ENCODE results near the gene MSN. TPM values are rescaled to one million over a fixed set of nuclear protein-coding genes. Genes with fewer than 3 reads are reported as not detected.
A peak's percentile ranks its signal among the peaks of the same experiment; 100 is the strongest.
"Not testable (repeated sequence)": the region's sequence is repeated elsewhere in the genome, so short reads cannot be mapped to it uniquely, and the experiment has no call there.

Gene MSN
- total and polyA plus RNA-seq, 4 donors: 128 to 532 (median 267) TPM

GRCh38 chrX:65637335-65637734 lies 30.1 kb upstream of the MSN start:
- H3K27ac ChIP-seq (ENCODE audit: low read depth in 1 of 2, low read length in 2 of 2): no peak overlapping the region
- no peak for DNase-seq
- peaks cover 2 to 5% of the 10 kb centered on the region in 2 donors for H3K4me1 ChIP-seq (ENCODE audit: control insufficient read depth in 1 of 2, insufficient read depth in 2 of 2, low read length in 2 of 2)
- H3K36me3 ChIP-seq (ENCODE audit: control insufficient read depth in 1 of 2, insufficient read depth in 2 of 2, low read length in 1 of 2): no peaks in the 10 kb centered on the region
- WGBS, 2 donors: 93 to 98% methylated on average over 4 to 5 of the region's 5 CpGs
- no peaks in the 10 kb centered on the region for H3K27me3 ChIP-seq (ENCODE audit: control insufficient read depth in 1 of 2, insufficient read depth in 2 of 2, low read length in 1 of 2)
- ATAC-seq (ENCODE audit: low FRiP score): no peak
- H3K4me3 ChIP-seq (ENCODE audit: low read length in 2 of 2): no peak overlapping the region
- intact Hi-C loops (cut with DNase I): loop anchor here in 1 of 2 donors (5.0 kb wide), 1 partner anchor 35 kb away; no protein-coding TSS in a partner anchor
- H3K9me3 ChIP-seq (ENCODE audit: control insufficient read depth, low read length): no peaks in the 10 kb centered on the region

GRCh38 chrX:65642914-65643491 lies 24.5 kb upstream of the MSN start:
- Histone ChIP-seq H3K27me3 (ENCODE audit: control insufficient read depth in 1 of 2, insufficient read depth in 2 of 2, low read length in 1 of 2) (no peaks in the 10 kb centered on the region), H3K27ac (ENCODE audit: low read depth in 1 of 2, low read length in 2 of 2) (peak overlapping the region; percentile 36 to 85), H3K36me3 (ENCODE audit: control insufficient read depth in 1 of 2, insufficient read depth in 2 of 2, low read length in 1 of 2) (no peaks in the 10 kb centered on the region), H3K4me3 (ENCODE audit: low read length in 2 of 2) (no peak overlapping the region), H3K9me3 (ENCODE audit: control insufficient read depth, low read length) (no peaks in the 10 kb centered on the region), H3K4me1 (ENCODE audit: control insufficient read depth in 1 of 2, insufficient read depth in 2 of 2, low read length in 2 of 2) (peaks cover 3 to 5% of the 10 kb centered on the region in 2 donors)
- DNase-seq (no peak), ATAC-seq (ENCODE audit: low FRiP score) (peak; percentile 30)
- intact Hi-C loops (cut with DNase I): loop anchor here in 1 of 2 donors (2.0 kb wide), 1 partner anchor 62 kb away; no protein-coding TSS in a partner anchor
- 26 to 27% methylated on average over 3 of the region's 3 CpGs for WGBS, 2 donors

- 8 to 39% methylated on average over 1 of the region's 1 CpG for WGBS, 2 donors
- Histone ChIP-seq H3K27me3 (ENCODE audit: control insufficient read depth in 1 of 2, insufficient read depth in 2 of 2, low read length in 1 of 2) (no peaks in the 10 kb centered on the region), H3K27ac (ENCODE audit: low read depth in 1 of 2, low read length in 2 of 2) (peak overlapping the region in 1 of 2 donors; percentile 80), H3K9me3 (ENCODE audit: control insufficient read depth, low read length) (no peaks in the 10 kb centered on the region), H3K4me3 (ENCODE audit: low read length in 2 of 2) (no peak overlapping the region), H3K36me3 (ENCODE audit: control insufficient read depth in 1 of 2, insufficient read depth in 2 of 2, low read length in 1 of 2) (no peaks in the 10 kb centered on the region), H3K4me1 (ENCODE audit: control insufficient read depth in 1 of 2, insufficient read depth in 2 of 2, low read length in 2 of 2) (peaks cover 3 to 5% of the 10 kb centered on the region in 2 donors)
- intact Hi-C loops (cut with DNase I): loop anchor here in 1 of 2 donors (2.0 kb wide), 1 partner anchor 61 kb away; no protein-coding TSS in a partner anchor
- ATAC-seq (ENCODE audit: low FRiP score) (peak; percentile 61), DNase-seq (no peak)
Measured at GRCh38 chrX:65643531-65644052, 23.9 kb upstream of the MSN start.

GRCh38 chrX:65644621-65645289 lies 22.7 kb upstream of the MSN start:
- ATAC-seq (ENCODE audit: low FRiP score) (peak; percentile 94), DNase-seq (peak; percentile 93 to 95)
- intact Hi-C loops (cut with DNase I): no loop called here
- WGBS, 2 donors: 5 to 22% methylated on average over 1 of the region's 1 CpG
- Histone ChIP-seq H3K9me3 (ENCODE audit: control insufficient read depth, low read length) (no peaks in the 10 kb centered on the region), H3K27ac (ENCODE audit: low read depth in 1 of 2, low read length in 2 of 2) (peak overlapping the region; percentile 67 to 83), H3K4me3 (ENCODE audit: low read length in 2 of 2) (no peak overlapping the region), H3K27me3 (ENCODE audit: control insufficient read depth in 1 of 2, insufficient read depth in 2 of 2, low read length in 1 of 2) (no peaks in the 10 kb centered on the region), H3K4me1 (ENCODE audit: control insufficient read depth in 1 of 2, insufficient read depth in 2 of 2, low read length in 2 of 2) (peaks cover 3 to 5% of the 10 kb centered on the region in 2 donors), H3K36me3 (ENCODE audit: control insufficient read depth in 1 of 2, insufficient read depth in 2 of 2, low read length in 1 of 2) (no peaks in the 10 kb centered on the region)

GRCh38 chrX:65647801-65648200 lies 19.7 kb upstream of the MSN start:
- 62 to 77% methylated on average over 3 of the region's 3 CpGs for WGBS, 2 donors
- no peak for ATAC-seq (ENCODE audit: low FRiP score)
- H3K36me3 ChIP-seq (ENCODE audit: control insufficient read depth in 1 of 2, insufficient read depth in 2 of 2, low read length in 1 of 2): no peaks in the 10 kb centered on the region

GRCh38 chrX:65652098-65652497 lies 15.4 kb upstream of the MSN start:
- H3K27me3 ChIP-seq (ENCODE audit: control insufficient read depth in 1 of 2, insufficient read depth in 2 of 2, low read length in 1 of 2): no peaks in the 10 kb centered on the region
- intact Hi-C loops (cut with DNase I): no loop called here
- H3K27ac ChIP-seq (ENCODE audit: low read depth in 1 of 2, low read length in 2 of 2): no peak overlapping the region
- no peak for ATAC-seq (ENCODE audit: low FRiP score)
- no peak overlapping the region for H3K4me3 ChIP-seq (ENCODE audit: low read length in 2 of 2)
- WGBS, 2 donors: 91 to 95% methylated on average over 1 of the region's 1 CpG
- no peaks in the 10 kb centered on the region for H3K36me3 ChIP-seq (ENCODE audit: control insufficient read depth in 1 of 2, insufficient read depth in 2 of 2, low read length in 1 of 2)
- no peaks in the 10 kb centered on the region for H3K9me3 ChIP-seq (ENCODE audit: control insufficient read depth, low read length)
- H3K4me1 ChIP-seq (ENCODE audit: control insufficient read depth in 1 of 2, insufficient read depth in 2 of 2, low read length in 2 of 2): no peaks in the 10 kb centered on the region
- no peak for DNase-seq

More at GRCh38 chrX:65647801-65648200, 19.7 kb upstream of the MSN start:
- Histone ChIP-seq H3K27ac (ENCODE audit: low read depth in 1 of 2, low read length in 2 of 2) (no peak overlapping the region), H3K4me1 (ENCODE audit: control insufficient read depth in 1 of 2, insufficient read depth in 2 of 2, low read length in 2 of 2) (peaks cover 3 to 5% of the 10 kb centered on the region in 2 donors), H3K9me3 (ENCODE audit: control insufficient read depth, low read length) (no peaks in the 10 kb centered on the region), H3K27me3 (ENCODE audit: control insufficient read depth in 1 of 2, insufficient read depth in 2 of 2, low read length in 1 of 2) (no peaks in the 10 kb centered on the region), H3K4me3 (ENCODE audit: low read length in 2 of 2) (no peak overlapping the region)
- no peak for DNase-seq
- intact Hi-C loops (cut with DNase I): no loop called here

GRCh38 chrX:65657009-65657441 lies 10.4 kb upstream of the MSN start:
- DNase-seq; H3K9me3 ChIP-seq (ENCODE audit: control insufficient read depth, low read length); H3K36me3 ChIP-seq (ENCODE audit: control insufficient read depth in 1 of 2, insufficient read depth in 2 of 2, low read length in 1 of 2); H3K27ac ChIP-seq (ENCODE audit: low read depth in 1 of 2, low read length in 2 of 2); intact Hi-C loops (cut with DNase I); H3K4me3 ChIP-seq (ENCODE audit: low read length in 2 of 2); H3K4me1 ChIP-seq (ENCODE audit: control insufficient read depth in 1 of 2, insufficient read depth in 2 of 2, low read length in 2 of 2); H3K27me3 ChIP-seq (ENCODE audit: control insufficient read depth in 1 of 2, insufficient read depth in 2 of 2, low read length in 1 of 2): not testable (repeated sequence)
- peak; percentile 11 for ATAC-seq (ENCODE audit: low FRiP score)
- WGBS, 2 donors: 49 to 65% methylated on average over 5 of the region's 7 CpGs

- no peak for ATAC-seq (ENCODE audit: low FRiP score)
- H3K27ac ChIP-seq (ENCODE audit: low read depth in 1 of 2, low read length in 2 of 2): no peak overlapping the region
- WGBS, 2 donors: 77 to 93% methylated on average over 5 of the region's 5 CpGs
- H3K4me3 ChIP-seq (ENCODE audit: low read length in 2 of 2): no peak overlapping the region
- H3K4me1 ChIP-seq (ENCODE audit: control insufficient read depth in 1 of 2, insufficient read depth in 2 of 2, low read length in 2 of 2): no peaks in the 10 kb centered on the region
- no peaks in the 10 kb centered on the region for H3K9me3 ChIP-seq (ENCODE audit: control insufficient read depth, low read length)
- no peaks in the 10 kb centered on the region for H3K36me3 ChIP-seq (ENCODE audit: control insufficient read depth in 1 of 2, insufficient read depth in 2 of 2, low read length in 1 of 2)
- DNase-seq: no peak
- intact Hi-C loops (cut with DNase I): no loop called here
- H3K27me3 ChIP-seq (ENCODE audit: control insufficient read depth in 1 of 2, insufficient read depth in 2 of 2, low read length in 1 of 2): no peaks in the 10 kb centered on the region
Measured at GRCh38 chrX:65657659-65658058, 9.8 kb upstream of the MSN start.

- Histone ChIP-seq H3K4me1 (ENCODE audit: control insufficient read depth in 1 of 2, insufficient read depth in 2 of 2, low read length in 2 of 2) (no peaks in the 10 kb centered on the region), H3K27ac (ENCODE audit: low read depth in 1 of 2, low read length in 2 of 2) (no peak overlapping the region), H3K4me3 (ENCODE audit: low read length in 2 of 2) (no peak overlapping the region), H3K36me3 (ENCODE audit: control insufficient read depth in 1 of 2, insufficient read depth in 2 of 2, low read length in 1 of 2) (no peaks in the 10 kb centered on the region), H3K27me3 (ENCODE audit: control insufficient read depth in 1 of 2, insufficient read depth in 2 of 2, low read length in 1 of 2) (no peaks in the 10 kb centered on the region), H3K9me3 (ENCODE audit: control insufficient read depth, low read length) (no peaks in the 10 kb centered on the region)
- no peak for DNase-seq
- ATAC-seq (ENCODE audit: low FRiP score): no peak
- intact Hi-C loops (cut with DNase I): no loop called here
Measured at GRCh38 chrX:65658229-65658628, 9.2 kb upstream of the MSN start.
